ENCODE results near the gene COL5A2.

DNA sequence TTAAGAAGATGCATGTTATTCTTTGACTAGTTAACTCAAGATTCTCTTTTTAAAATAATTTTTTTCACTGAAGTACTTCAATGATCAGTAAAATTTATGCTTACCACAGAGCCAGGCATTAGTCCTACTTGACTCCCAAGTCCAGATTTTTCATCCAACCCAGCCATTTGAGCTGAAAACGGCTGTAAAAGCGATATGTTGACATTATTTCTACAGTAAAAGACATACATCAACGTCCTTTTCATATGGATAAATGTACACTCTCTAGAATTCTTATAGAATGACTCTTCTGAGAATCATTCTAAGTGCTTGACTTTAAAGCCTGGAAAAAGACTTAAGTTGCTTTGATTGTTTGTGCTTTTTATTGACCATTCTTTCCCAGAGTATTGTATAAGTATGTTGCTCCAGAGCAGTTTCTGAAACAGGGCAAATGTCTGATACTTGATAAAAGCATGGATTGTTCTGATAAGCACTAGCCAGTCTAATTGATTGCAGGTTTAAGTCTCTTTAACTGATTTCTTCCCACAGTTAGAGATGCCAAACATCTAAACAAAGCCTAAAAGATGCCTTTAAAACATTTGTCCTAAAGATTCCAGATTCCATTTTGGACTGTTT is 90.9 kb downstream of the COL5A2 start:
- TF ChIP-seq, protein P1, sequence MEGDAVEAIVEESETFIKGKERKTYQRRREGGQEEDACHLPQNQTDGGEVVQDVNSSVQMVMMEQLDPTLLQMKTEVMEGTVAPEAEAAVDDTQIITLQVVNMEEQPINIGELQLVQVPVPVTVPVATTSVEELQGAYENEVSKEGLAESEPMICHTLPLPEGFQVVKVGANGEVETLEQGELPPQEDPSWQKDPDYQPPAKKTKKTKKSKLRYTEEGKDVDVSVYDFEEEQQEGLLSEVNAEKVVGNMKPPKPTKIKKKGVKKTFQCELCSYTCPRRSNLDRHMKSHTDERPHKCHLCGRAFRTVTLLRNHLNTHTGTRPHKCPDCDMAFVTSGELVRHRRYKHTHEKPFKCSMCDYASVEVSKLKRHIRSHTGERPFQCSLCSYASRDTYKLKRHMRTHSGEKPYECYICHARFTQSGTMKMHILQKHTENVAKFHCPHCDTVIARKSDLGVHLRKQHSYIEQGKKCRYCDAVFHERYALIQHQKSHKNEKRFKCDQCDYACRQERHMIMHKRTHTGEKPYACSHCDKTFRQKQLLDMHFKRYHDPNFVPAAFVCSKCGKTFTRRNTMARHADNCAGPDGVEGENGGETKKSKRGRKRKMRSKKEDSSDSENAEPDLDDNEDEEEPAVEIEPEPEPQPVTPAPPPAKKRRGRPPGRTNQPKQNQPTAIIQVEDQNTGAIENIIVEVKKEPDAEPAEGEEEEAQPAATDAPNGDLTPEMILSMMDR (IDR thresholded peaks at IDR 0.05): no peak
- TF ChIP-seq POLR2A (IDR thresholded peaks at IDR 0.05): no peak

Data from lower leg skin (tissue), 3 donors.